Heart right ventricle (tissue), 16 donors: ENCODE measurements around the gene TMEM256. TPM values are rescaled to one million over a fixed set of nuclear protein-coding genes. Genes with fewer than 3 reads are reported as not detected.
A peak's percentile ranks its signal among the peaks of the same experiment; 100 is the strongest.

Experiments
- ATAC-seq, 8 donors: fragments of 200-7000 bp; cut with Tn5 transposase; one replicate each; pipeline ENCODE4 v1.9.1; 2020; ENCODE audit warnings: mild to moderate bottlenecking in 8 of 8, moderate library complexity in 8 of 8, moderate number of reproducible peaks in 1 of 8
- DNase-seq, 2 donors: peaks; one replicate each; pipeline ENCODE4 v3.0.0-alpha.2; 2020
- H3K27ac ChIP-seq, 10 donors: fragments of 200-600 bp; sonication (generic) in 2 of 10; one replicate each; pipeline versions ENCODE4 v1.5.0 to v1.8.0; 2020 to 2022; ENCODE audit warnings: mild to moderate bottlenecking in 3 of 10
- H3K27me3 ChIP-seq, 7 donors: fragments of 200-600 bp; one replicate each; pipeline ENCODE4 v1.8.0; 2021 to 2022; ENCODE audit warnings: mild to moderate bottlenecking in 2 of 7
- H3K36me3 ChIP-seq, 9 donors: fragments of 200-600 bp; sonication (generic) in 1 of 9; one replicate each; pipeline versions ENCODE4 v1.5.0 to v1.8.0; 2020 to 2022; ENCODE audit warnings: mild to moderate bottlenecking in 2 of 9
- H3K4me1 ChIP-seq, 9 donors: fragments of 200-600 bp; sonication (generic) in 1 of 9; one replicate each; pipeline versions ENCODE4 v1.5.0 to v1.8.0; 2020 to 2022; ENCODE audit warnings: mild to moderate bottlenecking in 4 of 9
- H3K4me3 ChIP-seq, 10 donors: fragments of 200-600 bp; sonication (generic) in 2 of 10; one replicate each; pipeline versions ENCODE4 v1.5.0 to v1.8.0; 2020 to 2022; ENCODE audit warnings: mild to moderate bottlenecking in 7 of 10, moderate library complexity in 2 of 10
- H3K9me3 ChIP-seq, 11 donors: fragments of 200-600 bp in 10 of 11; sonication (generic) in 2 of 11; one replicate each; pipeline versions ENCODE4 v1.5.0 to v1.8.0; 2013 to 2022; ENCODE audit warnings: mild to moderate bottlenecking in 2 of 11, control low read depth in 1 of 11, moderate library complexity in 1 of 11
- CTCF ChIP-seq, 9 donors: fragments of 200-600 bp; sonication (generic) in 2 of 9; IDR thresholded peaks; one replicate each; pipeline versions ENCODE4 v1.5.0 to v1.8.0; 2021 to 2022; ENCODE audit warnings: antibody characterized with exemption in 9 of 9, mild to moderate bottlenecking in 5 of 9, moderate library complexity in 1 of 9
- WGBS, 2 donors: extraction: QIAGEN DNeasy Blood & Tissue Kit; methylation state at CpG; one replicate each; pipeline ENCODE4 v1.1.7; 2013; ENCODE audit warnings: inconsistent platforms in 1 of 2; 5-methylcytosine and 5-hydroxymethylcytosine counted together
- intact Hi-C, 10 donors: fragments of 100-400 bp; cut with DNase I; formaldehyde crosslinking; loops; one replicate each; pipeline versions ENCODE4 v1.11.1 to v1.14.2; 2022
- polyA plus RNA-seq, 2 donors: library from polyadenylated mRNA; stranded (reverse); fragments of 200-250 nt; gene quantifications; one replicate each; pipeline ENCODE4 v1.2.3, GENCODE V29; 2013
- total RNA-seq, 10 donors: library from RNA; stranded (reverse); fragmentation: NEBNext Ultra II Directional in 3 of 10; extraction: Animal tissue kit (Norgen Biotek cat#: 25700) in 3 of 10; gene quantifications; one replicate each; pipeline versions ENCODE4 v1.2.1 to v1.2.4, GENCODE V29; 2021 to 2023
- donor health status: Arrhythmogenic right ventricular cardiomyopathy.
- donor health status: ischemic (EF 13 %, LVEDD 7.1; RV severe dilation, severe dysfunction).
- donor health status: healthy with polysubstance abuse.
- donor health status: DM: no; HTN: yes; CAD: no.
- donor health status: DM: no; HTN: no; CAD: no.
- donor health status: ischemic (EF 25% LVEDD 6.9; RV normal size, moderate dysfunction).
- donor health status: ischemic (EF 25% LVEDD 5.7; RV mildly dilated, moderate dysfunction).
- donor health status: healthy.
- donor health status: DM: yes; HTN: yes; CAD: no.
- donor health status: Ischemic cardiomyopathy.
- donor health status: ischemic (EF 35%, LVEDD 5.7; RV mildly dilated, moderate dysfunction).
- donor health status: nonischemic (EF 11% LVEDD 7.7; RV severe dilation, severe dysfunction).
- donor health status: DM: yes; HTN: yes; CAD: no.
- donor health status: PGD.
- donor health status: ischemic (EF 29% LVEDD 5.4; RV normal size, mild dysfunction).
- donor health status: nonischemic (EF 23%, LVEDD 6.1; RV moderate dilation, normal function).

TMEM256 gene
- total and polyA plus RNA-seq, 12 donors, result 61.8 to 169 (median 75.5) TPM

- Histone ChIP-seq H3K9me3 (no peaks in the 10 kb centered on the region), H3K4me1 (peaks cover 0 to 34% (median 22%) of the 10 kb centered on the region in 9 donors), H3K36me3 (peaks cover 0 to 60% (median 10%) of the 10 kb centered on the region in 9 donors), H3K27me3 (no peaks in the 10 kb centered on the region), H3K27ac (peak overlapping the region in 5 of 10 donors; percentile 7 to 44 (median 23)), H3K4me3 (no peak overlapping the region)
- 50 to 75% methylated on average over 2 of the region's 2 CpGs for WGBS, 2 donors
- no peak for TF ChIP-seq CTCF (IDR thresholded peaks at IDR 0.05)
- intact Hi-C loops, result loop anchor here in 4 of 10 donors (5.0 kb wide), 2 partner anchors 34 to 39 kb away; partner anchors contain the start of genes KCTD11 (in 2 of the 4) and TMEM95 (in 2 of the 4)
- no peak for ATAC-seq
- DNase-seq, result no peak
Measured at GRCh38 chr17:7391307-7391706, 12.6 kb downstream of the TMEM256 start.

- intact Hi-C loops, result loop anchor here in 4 of 10 donors (5.0 kb wide), 2 partner anchors 33 to 38 kb away; partner anchors contain the start of genes KCTD11 (in 2 of the 4) and TMEM95 (in 2 of the 4)
- H3K9me3 ChIP-seq, result no peaks in the 10 kb centered on the region
- H3K36me3 ChIP-seq, result peaks cover 0 to 60% (median 10%) of the 10 kb centered on the region in 9 donors
- no peak overlapping the region for H3K4me3 ChIP-seq
- no peak overlapping the region for H3K27ac ChIP-seq
- H3K27me3 ChIP-seq, result no peaks in the 10 kb centered on the region
- ATAC-seq, result no peak
- no peak for TF ChIP-seq CTCF (IDR thresholded peaks at IDR 0.05)
- WGBS, 2 donors, result 86 to 87% methylated on average over 19 of the region's 19 CpGs
- H3K4me1 ChIP-seq, result peaks cover 0 to 30% (median 18%) of the 10 kb centered on the region in 9 donors
- DNase-seq, result no peak
Measured at GRCh38 chr17:7389924-7390910, 13.7 kb downstream of the TMEM256 start.

GRCh38 chr17:7388856-7389255 is 15.0 kb downstream of the TMEM256 start:
- WGBS, 2 donors, result 95% methylated on average over 9 to 10 of the region's 10 CpGs
- H3K36me3 ChIP-seq, result peaks cover 0 to 60% (median 10%) of the 10 kb centered on the region in 9 donors

More at GRCh38 chr17:7388856-7389255, 15.0 kb downstream of the TMEM256 start:
- intact Hi-C loops, result no loop called here
- Histone ChIP-seq H3K9me3 (no peaks in the 10 kb centered on the region), H3K4me3 (no peak overlapping the region), H3K4me1 (peaks cover 1 to 31% (median 17%) of the 10 kb centered on the region in 9 donors), H3K27ac (no peak overlapping the region), H3K27me3 (peaks cover 0 to 9% (median 0%) of the 10 kb centered on the region in 7 donors)
- DNase-seq (no peak), ATAC-seq (no peak)
- no peak for TF ChIP-seq CTCF (IDR thresholded peaks at IDR 0.05)
